GM18951 (cell line): ENCODE data around the gene ATP5F1D.

Experiments used
- POLR2A ChIP-seq: IDR thresholded peaks from 4 replicates; pipeline ENCODE4 v1.6.1; 2011; ENCODE audit warnings: mild to moderate bottlenecking; ENCODE audit not compliant: insufficient read length, insufficient read depth; ENCODE audit errors: extremely low read depth
- in situ Hi-C: fragments of 300-500 bp; cut with MboI; formaldehyde crosslinking; loops from one replicate; pipeline ENCODE4 v1.12.0; 2022; ENCODE audit warnings: low sequenced_read_pairs, mixed read lengths, inconsistent platforms; ENCODE audit not compliant: unreplicated experiment

Gene ATP5F1D

DNA sequence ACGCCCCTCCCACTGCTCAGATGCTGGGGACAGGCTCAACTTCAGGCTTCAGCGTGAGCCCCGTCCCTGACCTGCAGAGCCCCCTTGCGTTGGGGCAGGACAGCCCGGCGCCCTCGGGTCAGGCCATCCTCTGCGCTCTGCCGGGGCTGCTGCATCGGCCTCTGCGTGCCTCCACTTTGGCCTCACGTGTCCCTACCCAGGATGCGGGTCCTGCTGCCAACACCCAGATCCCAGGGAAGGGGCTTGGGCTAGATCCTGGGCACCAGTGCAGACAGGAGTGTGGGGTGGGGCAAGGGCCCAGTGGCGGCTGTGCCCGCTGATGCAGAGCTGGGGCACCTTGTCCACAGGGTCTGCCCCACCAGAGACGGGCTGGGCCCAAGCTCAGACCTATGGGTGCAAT is 16.7 kb upstream of the ATP5F1D start:
- TF ChIP-seq POLR2A = no peak
- in situ Hi-C loops = no loop called here

DNA sequence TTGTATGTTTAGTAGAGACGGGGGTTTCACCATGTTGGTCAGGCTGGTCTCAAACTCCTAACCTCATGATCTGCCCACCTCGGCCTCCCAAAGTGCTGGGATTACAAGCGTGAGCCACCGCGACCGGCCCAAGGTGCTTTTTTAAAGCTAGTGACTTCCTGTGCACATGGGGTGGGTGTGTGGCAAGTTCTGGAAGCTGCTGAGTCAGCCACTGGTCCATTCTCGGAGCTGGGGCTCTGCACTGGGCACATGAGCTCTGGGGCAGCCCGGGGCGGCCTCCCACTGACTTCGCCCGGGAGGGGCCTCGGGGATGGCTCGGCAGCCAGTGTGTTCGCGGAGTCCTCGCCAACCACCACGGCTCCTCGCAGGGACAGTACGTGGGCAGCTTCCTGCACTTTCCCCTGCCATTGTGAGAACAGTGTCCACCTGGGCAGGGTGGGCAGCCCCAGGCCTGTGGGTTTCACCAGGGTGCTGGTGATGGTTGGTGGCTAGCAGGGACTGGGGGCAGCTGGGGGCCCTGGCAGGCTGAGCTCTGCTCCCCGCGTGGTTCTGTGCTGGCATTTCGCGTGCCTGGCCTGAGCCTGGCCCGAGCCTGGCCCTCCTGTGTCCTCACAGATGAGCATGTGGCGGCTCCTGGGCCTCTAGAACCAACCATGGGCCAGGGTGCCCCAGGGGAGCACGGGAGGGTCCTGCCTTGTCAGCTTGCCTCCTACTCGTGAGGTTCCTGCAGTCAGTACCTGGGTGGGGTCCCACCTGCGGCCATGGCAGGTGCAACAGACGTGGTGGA is 15.9 kb upstream of the ATP5F1D start:
- in situ Hi-C loops = no loop called here
- TF ChIP-seq POLR2A = no peak

DNA sequence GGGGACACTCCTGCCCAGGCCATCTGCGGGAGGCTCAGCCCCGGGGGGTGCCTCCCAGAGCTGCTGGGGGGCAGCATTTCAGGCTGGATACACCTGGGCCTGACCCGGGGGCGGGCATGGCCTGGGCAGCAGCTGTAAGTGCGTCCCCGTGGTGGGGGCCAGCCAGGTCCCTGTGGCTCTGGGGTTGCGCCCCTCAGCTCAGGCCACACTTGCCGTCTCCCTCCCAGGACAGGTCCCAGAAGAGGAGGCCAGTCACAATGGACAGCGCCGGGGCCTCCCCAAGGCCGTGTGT is 15.4 kb upstream of the ATP5F1D start:
- in situ Hi-C loops = no loop called here
- no peak for TF ChIP-seq POLR2A

- in situ Hi-C loops = no loop called here
- no peak for TF ChIP-seq POLR2A
These were observed 14.8 kb upstream of the ATP5F1D start for GRCh38 chr19:1226522-1227303.

GRCh38 chr19:1227304-1228054 is 14.1 kb upstream of the ATP5F1D start:
- no peak for TF ChIP-seq POLR2A
- in situ Hi-C loops = no loop called here

GRCh38 chr19:1228161-1228957 is 13.2 kb upstream of the ATP5F1D start:
- TF ChIP-seq POLR2A = no peak
- in situ Hi-C loops = no loop called here

DNA sequence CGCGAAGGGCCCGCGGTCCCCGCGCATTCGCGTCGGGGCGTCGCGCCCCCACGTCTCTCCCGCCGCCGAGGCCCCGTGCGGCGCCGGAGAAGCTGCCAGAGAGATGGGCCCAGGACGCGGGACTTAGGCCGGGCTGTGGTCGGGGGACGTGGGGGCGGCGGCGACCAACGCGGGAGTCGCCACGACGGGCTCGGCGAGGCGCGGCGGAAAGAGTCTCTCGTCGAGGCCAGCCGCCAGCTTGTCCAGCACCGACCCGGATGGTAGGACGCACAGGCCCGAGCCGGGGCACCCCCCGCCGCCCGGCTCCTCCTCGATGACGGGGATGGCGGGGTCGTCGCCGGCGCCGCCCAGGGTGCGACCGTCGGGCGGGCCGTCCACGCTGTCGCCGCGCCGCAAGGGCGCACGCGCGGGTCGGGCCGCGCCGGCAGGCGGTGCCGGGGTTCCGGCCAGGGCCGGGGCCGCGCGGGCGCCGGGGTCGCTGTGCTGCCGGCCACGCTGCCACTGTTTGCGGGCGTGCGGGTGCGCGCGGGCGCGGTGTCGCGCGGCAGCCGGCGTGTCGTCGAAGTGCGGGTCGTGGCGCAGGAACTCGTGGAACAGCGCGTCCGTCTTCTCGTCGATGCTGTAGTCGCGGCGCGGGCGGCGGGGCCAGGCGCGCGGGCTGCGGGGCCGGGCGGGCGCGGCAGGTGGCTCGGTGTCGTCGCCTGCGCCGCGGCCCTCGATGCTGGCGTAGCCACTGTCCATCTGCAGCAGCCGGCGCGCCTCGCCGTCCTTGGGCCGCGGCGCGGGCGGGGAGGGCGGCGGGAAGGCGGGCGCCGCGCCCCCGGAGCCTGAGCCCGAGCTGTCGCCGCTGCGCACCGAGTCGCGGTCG is 12.3 kb upstream of the ATP5F1D start:
- in situ Hi-C loops = no loop called here
- no peak for TF ChIP-seq POLR2A

GRCh38 chr19:1229924-1230782 is 11.4 kb upstream of the ATP5F1D start:
- in situ Hi-C loops = no loop called here
- no peak for TF ChIP-seq POLR2A

DNA sequence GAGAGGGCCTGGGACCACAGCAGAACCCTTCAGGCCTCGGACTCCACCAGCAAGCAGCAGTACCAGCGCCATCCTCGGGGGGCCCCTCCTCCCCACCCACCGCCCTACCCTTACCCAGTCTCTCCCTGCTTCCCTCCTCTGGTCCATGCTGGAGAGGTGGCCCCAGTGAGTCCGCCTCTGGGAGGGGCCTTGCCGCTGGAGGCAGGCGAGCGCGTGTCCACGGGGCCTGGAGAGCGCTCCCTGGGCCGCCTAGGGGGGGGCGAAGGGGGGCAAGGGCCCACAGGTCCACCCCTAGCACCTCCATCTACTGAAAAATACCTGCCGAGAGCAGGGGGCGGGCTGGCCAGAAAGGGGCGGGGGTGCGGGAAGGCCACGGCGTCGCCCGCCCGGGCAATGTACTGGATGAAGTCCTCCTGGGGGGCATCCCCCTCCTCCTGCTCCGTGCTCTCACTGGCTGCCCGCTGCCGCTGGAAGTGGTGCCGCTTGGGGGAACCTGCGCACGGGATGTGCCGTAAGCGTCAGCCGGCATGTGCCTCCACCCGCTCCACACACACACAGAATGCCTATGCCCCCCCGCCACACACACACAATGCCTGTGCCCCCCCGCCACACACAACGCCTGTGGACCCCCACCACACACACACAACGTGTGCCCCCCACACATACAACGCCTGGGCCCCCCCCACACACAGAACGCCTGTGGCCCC is 10.6 kb upstream of the ATP5F1D start:
- TF ChIP-seq POLR2A = no peak

DNA sequence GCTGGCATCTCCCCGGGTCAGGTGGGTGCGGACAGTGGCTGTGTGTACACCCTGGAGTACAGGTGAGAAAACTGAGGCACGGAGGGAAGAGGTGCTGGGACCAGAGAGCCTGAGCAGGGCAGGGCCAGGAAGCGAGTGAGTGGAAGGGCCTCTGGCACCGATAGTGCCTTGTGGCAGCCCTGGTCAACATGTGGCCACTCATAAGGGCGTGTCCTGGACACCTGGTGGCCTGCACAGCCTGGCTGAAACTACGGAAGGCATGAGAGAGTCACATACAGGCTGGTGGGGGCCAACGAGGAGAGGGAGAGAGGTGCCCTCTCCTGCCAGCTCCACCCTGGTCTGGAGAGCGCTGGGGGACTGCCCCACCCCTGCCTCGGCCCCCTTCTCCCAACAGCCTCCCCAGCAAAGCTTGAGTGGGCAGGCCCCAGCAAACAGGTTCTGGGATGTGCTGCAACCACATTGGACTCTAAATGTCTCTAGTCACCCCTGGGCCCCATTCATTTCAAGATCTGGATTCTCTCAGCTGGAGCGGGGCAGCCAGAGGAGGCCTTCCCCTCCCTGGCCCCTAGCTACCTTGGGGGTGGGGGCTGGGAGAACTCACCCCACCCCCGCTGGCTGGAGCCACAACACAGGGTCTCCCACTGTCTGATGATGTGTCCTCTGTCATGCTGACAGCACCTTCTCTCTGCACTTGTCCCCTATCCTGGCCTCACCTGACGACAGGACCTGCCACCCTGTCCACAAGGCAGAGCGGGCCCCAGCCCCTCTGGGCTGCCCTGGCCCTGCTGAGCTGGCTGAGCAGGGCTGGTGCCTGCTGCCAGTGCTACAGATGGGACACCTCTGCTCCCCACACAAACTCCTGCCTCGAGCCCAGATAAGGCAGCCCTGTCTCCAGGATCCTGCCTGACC is 9.6 kb upstream of the ATP5F1D start:
- in situ Hi-C loops = no loop called here

More for the DNA sequence above, 10.6 kb upstream of the ATP5F1D start:
- in situ Hi-C loops = no loop called here

More for the DNA sequence above, 9.6 kb upstream of the ATP5F1D start:
- TF ChIP-seq POLR2A = no peak
